Endothelial cell of umbilical vein (primary cell): ENCODE data around the gene CTNNA2. TPM values are rescaled to one million over a fixed set of nuclear protein-coding genes. Genes with fewer than 3 reads are reported as not detected.

Experiments used
- BruUV-seq: library from RNA; stranded (reverse); fragments of 400-500 nt; replicated peaks from 2 replicates; lab custom pipeline; 2021; lab: Mats Ljungman, UMichigan
- CTCF ChIA-PET: fragments of 300-600, 350-600 bp; sonication (Branson Sonifier 250); formaldehyde crosslinking; loops from one replicate; lab custom pipeline; 2021; ENCODE audit warnings: antibody characterized with exemption, inconsistent platforms; lab: Charles Lee
- POLR2A ChIA-PET: fragments of 300-600, 350-600 bp; sonication (Branson Sonifier 250); formaldehyde crosslinking; loops from one replicate; lab custom pipeline; 2021; ENCODE audit warnings: antibody characterized with exemption, inconsistent platforms; lab: Charles Lee
- DNase-seq: peaks from one replicate; pipeline ENCODE4 v3.0.0-alpha.2; 2011; ENCODE audit warnings: low read depth, low spot score
- FAIRE-seq: peaks from 2 replicates; lab custom pipeline; 2011; peaks lifted over from hg19 to GRCh38; lab: Jason Lieb, UNC
- H2AFZ ChIP-seq: 2 replicates; pipeline ENCODE4 v1.6.0; 2012; ENCODE audit warnings: low read depth, low read length, control low read depth, inconsistent platforms
- H3K27ac ChIP-seq: 2 replicates; pipeline ENCODE4 v1.5.1; 2011; ENCODE audit warnings: low read depth, mild to moderate bottlenecking, control low read depth, low read length, moderate library complexity; ENCODE audit not compliant: insufficient read depth
- H3K27me3 ChIP-seq, 2 experiments: 2 replicates each; pipeline versions ENCODE4 v1.6.0 to v1.6.1; 2011; ENCODE audit warnings: low read length in 2 of 2, mixed read lengths in 1 of 2; ENCODE audit not compliant: control insufficient read depth in 2 of 2, insufficient read depth in 2 of 2
- H3K36me3 ChIP-seq, 2 experiments: 2 replicates in 1 of 2; 3 replicates in 1 of 2; pipeline ENCODE4 v1.5.1; 2011; ENCODE audit warnings: low read length in 2 of 2, mild to moderate bottlenecking in 1 of 2, moderate library complexity in 1 of 2; ENCODE audit not compliant: control insufficient read depth in 2 of 2, insufficient read depth in 2 of 2; ENCODE audit errors: extremely low read depth in 1 of 2
- H3K4me1 ChIP-seq: 3 replicates; pipeline ENCODE4 v1.5.1; 2011; ENCODE audit warnings: mild to moderate bottlenecking, low read length; ENCODE audit not compliant: control insufficient read depth, insufficient read depth; ENCODE audit errors: extremely low read depth
- H3K4me2 ChIP-seq: 2 replicates; pipeline ENCODE4 v1.6.1; 2011; ENCODE audit warnings: low read length, control low read depth, mixed read lengths; ENCODE audit not compliant: insufficient read depth
- H3K4me3 ChIP-seq, 3 experiments: fragments of 200-600 bp in 1 of 3; sonication (generic), shearing (Covaris generic) in 1 of 3; replicated peaks in 1 of 3; 2 replicates each; pipeline ENCODE4 v1.5.1; 2011 to 2016; ENCODE audit warnings: control low read depth in 3 of 3, low read length in 3 of 3, mild to moderate bottlenecking in 2 of 3, inconsistent platforms in 1 of 3, low read depth in 1 of 3, moderate library complexity in 1 of 3; ENCODE audit not compliant: insufficient read depth in 1 of 3
- H3K79me2 ChIP-seq: 2 replicates; pipeline ENCODE4 v1.6.0; 2012; ENCODE audit warnings: low read length, inconsistent platforms; ENCODE audit not compliant: control insufficient read depth, insufficient read depth
- H3K9ac ChIP-seq: replicated peaks from 2 replicates; pipeline ENCODE3; 2011; ENCODE audit warnings: low read length, control low read depth; ENCODE audit not compliant: insufficient read depth; ENCODE audit errors: extremely low read depth
- H3K9me1 ChIP-seq: replicated peaks from 3 replicates; pipeline ENCODE4 v1.6.0; 2011; ENCODE audit warnings: mild to moderate bottlenecking, low read length; ENCODE audit not compliant: control insufficient read depth, insufficient read depth; ENCODE audit errors: extremely low read depth
- H3K9me3 ChIP-seq: replicated peaks from 2 replicates; pipeline ENCODE4 v1.5.1; 2012; ENCODE audit warnings: low read length, inconsistent platforms; ENCODE audit not compliant: control insufficient read depth, insufficient read depth
- H4K20me1 ChIP-seq: replicated peaks from 2 replicates; pipeline ENCODE3; 2011; ENCODE audit warnings: mild to moderate bottlenecking, low read length; ENCODE audit not compliant: control insufficient read depth, insufficient read depth; ENCODE audit errors: extremely low read depth
- EZH2 ChIP-seq: IDR thresholded peaks from 2 replicates; pipeline ENCODE4 v1.6.1; 2012; ENCODE audit warnings: borderline replicate concordance, low read depth, mild to moderate bottlenecking, moderate library complexity, low read length, inconsistent platforms; ENCODE audit not compliant: severe bottlenecking
- FOS ChIP-seq: IDR thresholded peaks from 2 replicates; pipeline ENCODE4 v1.6.1; 2011; ENCODE audit warnings: mild to moderate bottlenecking, low read length, moderate library complexity, borderline replicate concordance; ENCODE audit not compliant: insufficient read depth
- GATA2 ChIP-seq: IDR thresholded peaks from 2 replicates; pipeline ENCODE4 v1.7.0; 2011; ENCODE audit warnings: low read depth, mild to moderate bottlenecking, moderate library complexity, mixed read lengths, low read length; ENCODE audit not compliant: insufficient read length, insufficient read depth
- JUN ChIP-seq: IDR thresholded peaks from 2 replicates; pipeline ENCODE4 v1.6.1; 2011; ENCODE audit warnings: borderline replicate concordance, low read depth; ENCODE audit not compliant: insufficient read length, insufficient read depth
- MYC ChIP-seq: IDR thresholded peaks from one replicate; pipeline ENCODE4 v1.6.1; 2011; ENCODE audit warnings: mild to moderate bottlenecking, low read depth, low read length
- POLR2A ChIP-seq: IDR thresholded peaks from 2 replicates; pipeline ENCODE4 v1.6.1; 2012; ENCODE audit warnings: low read depth, mild to moderate bottlenecking, control low read depth, low read length
- POLR2AphosphoS5 ChIP-seq: IDR thresholded peaks from 2 replicates; pipeline ENCODE4 v1.6.1; 2012; ENCODE audit warnings: low read depth, mild to moderate bottlenecking, control low read depth, low read length, moderate library complexity; ENCODE audit not compliant: insufficient read depth
- dilution Hi-C: fragments of 300-500 bp; cut with MboI; formaldehyde crosslinking; loops from one replicate; pipeline ENCODE4 v1.15.0; 2019; ENCODE audit warnings: low sequenced_read_pairs; ENCODE audit not compliant: extremely low pct_ligation_motif_present
- intact Hi-C: fragments of 100-400 bp; cut with micrococcal nuclease; formaldehyde crosslinking; loops from one replicate; pipeline ENCODE4 v1.10.0; 2022
- polyA plus RNA-seq, 4 experiments: library from polyadenylated mRNA; depleted of rRNA in 3 of 4; stranded (reverse) in 3 of 4; unstranded in 1 of 4; fragments of >200 nt; gene quantifications; 2 replicates each; pipeline versions ENCODE4 v1.2.1 to v1.2.3, GENCODE V29; 2011 to 2012; ENCODE audit warnings: missing spikeins in 1 of 4
- total RNA-seq: library from RNA; stranded (reverse); gene quantifications from 2 replicates; pipeline ENCODE4 v1.2.3, GENCODE V29; 2021
- TF ChIP-seq, protein P1 (sequence below), 2 donors: IDR thresholded peaks; 1 replicate in 1 of 2; 2 replicates in 1 of 2; pipeline ENCODE4 v1.5.1; 2011; ENCODE audit warnings: low read length in 2 of 2, mild to moderate bottlenecking in 2 of 2, moderate library complexity in 2 of 2, control low read depth in 1 of 2, inconsistent platforms in 1 of 2, low read depth in 1 of 2; ENCODE audit not compliant: insufficient read depth in 1 of 2; ENCODE audit errors: extremely low read depth in 1 of 2
- TF ChIP-seq, protein P2 (sequence below): IDR thresholded peaks from 2 replicates; pipeline ENCODE4 v1.6.1; 2011; ENCODE audit not compliant: insufficient read depth, insufficient read length

Gene CTNNA2
- total and polyA plus RNA-seq, 2 donors (not counting 3 experiments of a cell fraction or from before 2014, with no cell fraction given), result not detected

DNA sequence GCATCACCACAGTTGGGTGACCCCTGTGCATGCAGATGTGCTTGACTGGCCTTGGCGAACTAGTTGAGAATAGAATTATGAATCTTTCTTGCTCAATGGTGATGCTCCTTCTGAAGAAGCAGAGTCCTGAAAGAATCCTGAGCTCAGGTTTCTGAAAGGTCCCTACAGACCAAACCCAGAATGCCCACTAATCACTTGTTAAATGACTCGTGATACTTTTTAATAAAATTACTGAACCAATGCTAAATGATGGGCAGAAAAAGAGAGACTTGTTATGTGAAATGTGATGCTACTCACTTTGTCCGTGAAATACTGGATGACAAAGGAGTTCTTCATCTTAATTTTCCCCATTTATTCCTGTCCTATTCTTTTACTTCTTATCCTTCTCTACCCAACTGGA, 1055.2 kb downstream of the CTNNA2 start:
- Histone ChIP-seq H4K20me1 (no peaks in the 10 kb centered on the region), H3K9ac (no peak overlapping the region), H3K4me2 (no peak overlapping the region), H3K79me2 (no peaks in the 10 kb centered on the region), H3K27me3 (no peaks in the 10 kb centered on the region), H3K4me1 (no peaks in the 10 kb centered on the region), H3K9me1 (no peaks in the 10 kb centered on the region), H3K4me3 (no peak overlapping the region), H3K9me3 (peaks cover 7% of the 10 kb centered on the region), H3K36me3 (no peaks in the 10 kb centered on the region), H2AFZ (no peak overlapping the region), H3K27ac (no peak overlapping the region)
- TF ChIP-seq, protein P1, sequence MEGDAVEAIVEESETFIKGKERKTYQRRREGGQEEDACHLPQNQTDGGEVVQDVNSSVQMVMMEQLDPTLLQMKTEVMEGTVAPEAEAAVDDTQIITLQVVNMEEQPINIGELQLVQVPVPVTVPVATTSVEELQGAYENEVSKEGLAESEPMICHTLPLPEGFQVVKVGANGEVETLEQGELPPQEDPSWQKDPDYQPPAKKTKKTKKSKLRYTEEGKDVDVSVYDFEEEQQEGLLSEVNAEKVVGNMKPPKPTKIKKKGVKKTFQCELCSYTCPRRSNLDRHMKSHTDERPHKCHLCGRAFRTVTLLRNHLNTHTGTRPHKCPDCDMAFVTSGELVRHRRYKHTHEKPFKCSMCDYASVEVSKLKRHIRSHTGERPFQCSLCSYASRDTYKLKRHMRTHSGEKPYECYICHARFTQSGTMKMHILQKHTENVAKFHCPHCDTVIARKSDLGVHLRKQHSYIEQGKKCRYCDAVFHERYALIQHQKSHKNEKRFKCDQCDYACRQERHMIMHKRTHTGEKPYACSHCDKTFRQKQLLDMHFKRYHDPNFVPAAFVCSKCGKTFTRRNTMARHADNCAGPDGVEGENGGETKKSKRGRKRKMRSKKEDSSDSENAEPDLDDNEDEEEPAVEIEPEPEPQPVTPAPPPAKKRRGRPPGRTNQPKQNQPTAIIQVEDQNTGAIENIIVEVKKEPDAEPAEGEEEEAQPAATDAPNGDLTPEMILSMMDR (IDR thresholded peaks at IDR 0.05; ENCODE audit: extremely low read depth in 1 of 2, insufficient read depth in 1 of 2, low read depth in 1 of 2, low read length in 2 of 2), result no peak
- TF ChIP-seq FOS (no peak), POLR2A (no peak), JUN (no peak), MYC (no peak), GATA2 (no peak), POLR2AphosphoS5 (no peak), EZH2 (no peak)
- TF ChIP-seq, protein P2, sequence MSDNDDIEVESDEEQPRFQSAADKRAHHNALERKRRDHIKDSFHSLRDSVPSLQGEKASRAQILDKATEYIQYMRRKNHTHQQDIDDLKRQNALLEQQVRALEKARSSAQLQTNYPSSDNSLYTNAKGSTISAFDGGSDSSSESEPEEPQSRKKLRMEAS, result no peak
- DNase-seq (no peak), FAIRE-seq (no peak)
- dilution Hi-C loops (no loop called here), intact Hi-C loops (no loop called here)
- ChIA-PET POLR2A (no interaction called here), CTCF (no interaction called here)
- BruUV-seq, result no TSS peak
